Measurements from ENCODE around the gene CTNND2. TPM values are rescaled to one million over a fixed set of nuclear protein-coding genes. Genes with fewer than 3 reads are reported as not detected.
A peak's percentile ranks its signal among the peaks of the same experiment; 100 is the strongest.

CTNND2 gene
- total RNA-seq, 1 donor from 2014 or later = 40.0 TPM

GRCh38 chr5:11905206-11905605, 960 bp upstream of the CTNND2 start:
- Mint-ChIP-seq H3K4me3 (peak overlapping the region; percentile 76), H3K9me3 (no peaks in the 10 kb centered on the region), H3K36me3 (ENCODE audit: low read depth) (no peaks in the 10 kb centered on the region), H3K4me1 (peaks cover 20% of the 10 kb centered on the region), H3K27ac (ENCODE audit: unreplicated experiment) (no peak overlapping the region), H3K27me3 (ENCODE audit: low read depth) (peaks cover 77% of the 10 kb centered on the region)
- DNase-seq (ENCODE audit: low read depth, low spot score) = no peak
- no peak for TF ChIP-seq CTCF (conservative IDR thresholded peaks at IDR 0.05)

- Mint-ChIP-seq H3K9me3 (no peaks in the 10 kb centered on the region), H3K36me3 (ENCODE audit: low read depth) (no peaks in the 10 kb centered on the region), H3K4me3 (peak overlapping the region; percentile 97), H3K27me3 (ENCODE audit: low read depth) (peaks cover 67% of the 10 kb centered on the region), H3K4me1 (peaks cover 20% of the 10 kb centered on the region), H3K27ac (ENCODE audit: unreplicated experiment) (no peak overlapping the region)
- TF ChIP-seq CTCF (conservative IDR thresholded peaks at IDR 0.05) = peak; percentile 46
- DNase-seq (ENCODE audit: low read depth, low spot score) = peak; percentile 64
Measured at GRCh38 chr5:11903614-11904264, 507 bp downstream of the CTNND2 start.

DNA sequence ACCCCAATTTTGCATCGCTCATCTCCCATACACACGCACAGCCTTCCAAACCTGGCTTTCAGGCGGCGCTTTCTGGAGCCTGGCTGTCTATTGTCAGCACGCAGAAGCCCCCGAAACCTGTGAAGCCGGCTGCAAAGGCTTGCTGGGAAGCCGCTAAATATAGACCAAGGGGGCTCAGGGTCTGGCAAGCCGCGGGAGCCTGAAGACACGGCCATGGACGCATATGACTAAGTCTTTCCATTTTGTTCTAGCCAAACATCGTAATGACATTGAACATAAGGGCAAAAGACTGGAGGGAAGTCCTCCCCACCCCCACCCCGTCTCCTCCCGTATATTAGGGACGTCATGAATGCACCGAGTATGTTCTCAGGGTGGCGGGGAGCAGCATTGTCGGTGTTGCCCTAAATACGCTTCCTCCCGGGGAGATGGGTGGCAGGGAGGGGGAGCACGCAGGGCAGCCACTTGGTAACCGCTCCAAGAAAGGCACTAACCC, 1.1 kb downstream of the CTNND2 start:
- Mint-ChIP-seq H3K36me3 (ENCODE audit: low read depth) (no peaks in the 10 kb centered on the region), H3K4me3 (peak overlapping the region; percentile 97), H3K27me3 (ENCODE audit: low read depth) (peaks cover 64% of the 10 kb centered on the region), H3K9me3 (no peaks in the 10 kb centered on the region), H3K4me1 (peaks cover 20% of the 10 kb centered on the region), H3K27ac (ENCODE audit: unreplicated experiment) (no peak overlapping the region)
- peak; percentile 8 for DNase-seq (ENCODE audit: low read depth, low spot score)
- no peak for TF ChIP-seq CTCF (conservative IDR thresholded peaks at IDR 0.05)

GRCh38 chr5:11902201-11902619, 2.0 kb downstream of the CTNND2 start:
- Mint-ChIP-seq H3K9me3 (peaks cover 3% of the 10 kb centered on the region), H3K27me3 (ENCODE audit: low read depth) (peaks cover 57% of the 10 kb centered on the region), H3K4me1 (peaks cover 20% of the 10 kb centered on the region), H3K27ac (ENCODE audit: unreplicated experiment) (no peak overlapping the region), H3K4me3 (peak overlapping the region; percentile 97), H3K36me3 (ENCODE audit: low read depth) (no peaks in the 10 kb centered on the region)
- TF ChIP-seq CTCF (conservative IDR thresholded peaks at IDR 0.05) = no peak
- DNase-seq (ENCODE audit: low read depth, low spot score) = no peak

DNA sequence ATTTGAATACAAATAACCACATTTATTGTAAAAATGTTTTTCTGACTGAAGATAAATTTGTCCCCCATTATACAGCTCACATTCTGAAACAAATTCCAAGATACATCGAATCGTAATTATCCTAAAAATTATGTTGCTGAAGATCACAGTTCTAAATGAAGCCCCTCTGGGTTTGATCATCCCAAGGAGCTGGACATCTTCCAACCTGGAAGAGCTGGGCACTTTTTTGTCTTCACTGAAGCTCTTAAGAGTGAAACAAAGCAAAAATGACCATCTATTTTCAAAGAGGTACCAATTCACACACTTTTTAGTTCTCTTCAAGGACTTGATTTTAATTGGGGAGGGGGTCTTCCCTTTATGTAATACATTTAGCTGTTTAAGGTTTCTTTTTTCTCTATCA, 5.5 kb downstream of the CTNND2 start:
- Mint-ChIP-seq H3K36me3 (ENCODE audit: low read depth) (peaks cover 4% of the 10 kb centered on the region), H3K4me3 (no peak overlapping the region), H3K4me1 (peaks cover 15% of the 10 kb centered on the region), H3K27me3 (ENCODE audit: low read depth) (peaks cover 32% of the 10 kb centered on the region), H3K27ac (ENCODE audit: unreplicated experiment) (no peak overlapping the region), H3K9me3 (peaks cover 3% of the 10 kb centered on the region)
- DNase-seq (ENCODE audit: low read depth, low spot score) = no peak
- no peak for TF ChIP-seq CTCF (conservative IDR thresholded peaks at IDR 0.05)
